IMR-90 (cell line): ENCODE results near the gene DNAH8. TPM values are rescaled to one million over a fixed set of nuclear protein-coding genes. Genes with fewer than 3 reads are reported as not detected.

Source experiments
- ATAC-seq: fragments of 200-7000 bp; cut with Tn5 transposase; 2 replicates; pipeline ENCODE4 v1.9.1; 2020; ENCODE audit warnings: low read depth, mild to moderate bottlenecking, moderate library complexity
- BruUV-seq: library from RNA; stranded (reverse); fragments of 400-500 nt; replicated peaks from 2 replicates; lab custom pipeline; 2021; lab: Mats Ljungman, UMichigan
- CTCF ChIA-PET: fragments of 300-600 bp; formaldehyde crosslinking; extraction: SDS; loops from one replicate; lab custom pipeline; 2021; ENCODE audit warnings: antibody characterized with exemption; lab: Yijun Ruan, JAX
- POLR2A ChIA-PET: fragments of 300-600 bp; sonication (Branson Sonifier 250); formaldehyde crosslinking; loops from one replicate; lab custom pipeline; 2022; ENCODE audit warnings: antibody characterized with exemption; ENCODE audit not compliant: unreplicated experiment; lab: Charles Lee
- DNase-seq: peaks from one replicate; pipeline ENCODE4 v3.0.0; 2013
- H2AFZ ChIP-seq: replicated peaks from 2 replicates; pipeline ENCODE3; 2013; ENCODE audit warnings: low read length, mild to moderate bottlenecking; ENCODE audit not compliant: poor library complexity
- H2AK5ac ChIP-seq: 2 replicates; pipeline ENCODE4 v1.6.1; 2013; ENCODE audit warnings: low read depth, low read length, inconsistent platforms
- H2AK9ac ChIP-seq: replicated peaks from 2 replicates; pipeline ENCODE3; 2013; ENCODE audit warnings: mild to moderate bottlenecking, low read depth, low read length, moderate library complexity; ENCODE audit not compliant: poor library complexity
- H2BK120ac ChIP-seq: 2 replicates; pipeline ENCODE4 v1.6.1; 2013; ENCODE audit warnings: low read depth, low read length, inconsistent platforms
- H2BK15ac ChIP-seq: 3 replicates; pipeline ENCODE4 v1.6.1; 2013; ENCODE audit warnings: low read depth, low read length, inconsistent platforms
- H2BK20ac ChIP-seq: 2 replicates; pipeline ENCODE4 v1.6.1; 2013; ENCODE audit warnings: low read depth, mild to moderate bottlenecking, inconsistent platforms, low read length, moderate library complexity
- H2BK5ac ChIP-seq: 2 replicates; pipeline ENCODE4 v1.6.1; 2013; ENCODE audit warnings: mild to moderate bottlenecking, low read depth, low read length, inconsistent platforms; ENCODE audit not compliant: poor library complexity, severe bottlenecking
- H3K14ac ChIP-seq: replicated peaks from 2 replicates; pipeline ENCODE4 v1.6.1; 2013; ENCODE audit warnings: low read depth, low read length, inconsistent platforms
- H3K18ac ChIP-seq: 2 replicates; pipeline ENCODE4 v1.6.1; 2013; ENCODE audit warnings: low read depth, low read length, control low read depth
- H3K23ac ChIP-seq: 2 replicates; pipeline ENCODE4 v1.6.1; 2013; ENCODE audit warnings: low read depth, low read length, inconsistent platforms
- H3K27ac ChIP-seq: 2 replicates; pipeline ENCODE4 v1.5.1; 2013; ENCODE audit warnings: mild to moderate bottlenecking, control low read depth, low read length; ENCODE audit not compliant: insufficient read depth
- H3K27me3 ChIP-seq: 2 replicates; pipeline ENCODE4 v1.6.1; 2013; ENCODE audit warnings: low read length; ENCODE audit not compliant: control insufficient read depth, insufficient read depth
- H3K36me3 ChIP-seq: 2 replicates; pipeline ENCODE4 v1.6.1; 2013; ENCODE audit warnings: low read length, mixed read lengths; ENCODE audit not compliant: control insufficient read depth, insufficient read depth
- H3K4ac ChIP-seq: 2 replicates; pipeline ENCODE4 v1.6.1; 2013; ENCODE audit warnings: low read depth, low read length, inconsistent platforms
- H3K4me1 ChIP-seq: 2 replicates; pipeline ENCODE4 v1.6.1; 2013; ENCODE audit warnings: low read length, mixed read lengths; ENCODE audit not compliant: control insufficient read depth, insufficient read depth
- H3K4me2 ChIP-seq: 2 replicates; pipeline ENCODE4 v1.6.1; 2013; ENCODE audit warnings: low read depth, mild to moderate bottlenecking, control low read depth, low read length, moderate library complexity
- H3K4me3 ChIP-seq: 2 replicates; pipeline ENCODE4 v1.5.1; 2013; ENCODE audit warnings: low read depth, mild to moderate bottlenecking, control low read depth, low read length, moderate library complexity; ENCODE audit not compliant: insufficient read depth
- H3K56ac ChIP-seq: 2 replicates; pipeline ENCODE4 v1.6.1; 2013; ENCODE audit warnings: low read length, inconsistent platforms; ENCODE audit not compliant: insufficient read depth; ENCODE audit errors: extremely low read depth
- H3K79me1 ChIP-seq, 2 experiments: 2 replicates each; pipeline ENCODE4 v1.6.1; 2013; ENCODE audit warnings: low read length in 2 of 2, inconsistent platforms in 1 of 2, low read depth in 1 of 2
- H3K9ac ChIP-seq: 2 replicates; pipeline ENCODE4 v1.6.1; 2013; ENCODE audit warnings: low read depth, low read length, control low read depth
- H3K9me1 ChIP-seq: 2 replicates; pipeline ENCODE4 v1.6.1; 2013; ENCODE audit warnings: low read length, inconsistent platforms; ENCODE audit not compliant: insufficient read depth
- H3K9me3 ChIP-seq: 2 replicates; pipeline ENCODE4 v1.6.1; 2013; ENCODE audit warnings: low read length; ENCODE audit not compliant: control insufficient read depth, insufficient read depth
- H4K20me1 ChIP-seq: 2 replicates; pipeline ENCODE4 v1.6.1; 2013; ENCODE audit warnings: low read length, inconsistent platforms; ENCODE audit not compliant: insufficient read depth
- H4K5ac ChIP-seq: 2 replicates; pipeline ENCODE4 v1.6.1; 2013; ENCODE audit warnings: mild to moderate bottlenecking, low read depth, low read length, control low read depth
- H4K8ac ChIP-seq, 2 experiments: 2 replicates each; pipeline ENCODE4 v1.6.1; 2013; ENCODE audit warnings: low read depth in 2 of 2, low read length in 2 of 2, control low read depth in 1 of 2, inconsistent platforms in 1 of 2
- H4K91ac ChIP-seq: 2 replicates; pipeline ENCODE4 v1.6.1; 2013; ENCODE audit warnings: low read depth, low read length, inconsistent platforms; ENCODE audit not compliant: insufficient read depth
- BHLHE40 ChIP-seq: fragments of 150-350 bp; IDR thresholded peaks from 2 replicates; pipeline ENCODE4 v1.6.1; 2016; ENCODE audit warnings: mild to moderate bottlenecking, low read depth, low read length
- CEBPB ChIP-seq: IDR thresholded peaks from 2 replicates; pipeline ENCODE4 v1.6.1; 2012; ENCODE audit warnings: low read depth, low read length, improper control_type of control experiment
- CHD1 ChIP-seq: IDR thresholded peaks from 2 replicates; pipeline ENCODE4 v1.6.1; 2012; ENCODE audit warnings: low read depth, low read length, improper control_type of control experiment
- FOS ChIP-seq: fragments of 150-350 bp; IDR thresholded peaks from 2 replicates; pipeline ENCODE4 v1.6.1; 2016; ENCODE audit warnings: low read depth, low read length
- MAFK ChIP-seq: IDR thresholded peaks from 2 replicates; pipeline ENCODE4 v1.6.1; 2012; ENCODE audit warnings: low read depth, low read length, improper control_type of control experiment
- MAZ ChIP-seq: IDR thresholded peaks from 2 replicates; pipeline ENCODE4 v1.6.1; 2012; ENCODE audit warnings: low read depth, mild to moderate bottlenecking, low read length, improper control_type of control experiment, moderate library complexity, borderline replicate concordance
- MXI1 ChIP-seq: IDR thresholded peaks from 2 replicates; pipeline ENCODE4 v1.6.1; 2012; ENCODE audit warnings: low read depth, mild to moderate bottlenecking, low read length, moderate library complexity, borderline replicate concordance
- NFE2L2 ChIP-seq: fragments of 150-350 bp; IDR thresholded peaks from 2 replicates; pipeline ENCODE4 v1.6.1; 2016; ENCODE audit warnings: low read depth, mild to moderate bottlenecking, low read length
- POLR2A ChIP-seq: IDR thresholded peaks from 2 replicates; pipeline ENCODE4 v1.6.1; 2012; ENCODE audit warnings: mild to moderate bottlenecking, low read depth, low read length
- RAD21 ChIP-seq: IDR thresholded peaks from 2 replicates; pipeline ENCODE4 v1.6.1; 2012; ENCODE audit warnings: low read length, improper control_type of control experiment
- RCOR1 ChIP-seq: IDR thresholded peaks from 2 replicates; pipeline ENCODE4 v1.6.1; 2012; ENCODE audit warnings: mild to moderate bottlenecking, low read length, improper control_type of control experiment; ENCODE audit not compliant: insufficient replicate concordance
- RFX5 ChIP-seq: IDR thresholded peaks from 2 replicates; pipeline ENCODE4 v1.8.0; 2012; ENCODE audit warnings: low read depth, mild to moderate bottlenecking, low read length, moderate library complexity
- SMC3 ChIP-seq: fragments of 150-350 bp; IDR thresholded peaks from 2 replicates; pipeline ENCODE4 v1.6.1; 2016; ENCODE audit warnings: low read depth, mild to moderate bottlenecking, antibody characterized with exemption, low read length, moderate library complexity
- WGBS, 2 experiments: methylation state at CpG; one replicate each; pipeline versions ENCODE4 v1.1.5 to v1.1.7; 2013; ENCODE audit warnings: missing lambda C conversion rate in 2 of 2; ENCODE audit not compliant: insufficient read length in 1 of 2; ENCODE audit errors: extremely low coverage in 2 of 2; 5-methylcytosine and 5-hydroxymethylcytosine counted together
- dilution Hi-C: fragments of 300-500 bp; cut with HindIII; formaldehyde crosslinking; loops from one replicate; pipeline ENCODE4 v1.14.3; 2018; ENCODE audit warnings: low sequenced_read_pairs; ENCODE audit not compliant: unreplicated experiment
- in situ Hi-C: fragments of 300-500 bp; cut with MboI; formaldehyde crosslinking; loops from 3 replicates; pipeline ENCODE4 v1.14.3; 2019; ENCODE audit warnings: low sequenced_read_pairs, inconsistent platforms, mixed read lengths
- intact Hi-C: fragments of 100-400 bp; cut with micrococcal nuclease; formaldehyde crosslinking; loops from 2 replicates; pipeline ENCODE4 v1.10.0; 2022
- polyA plus RNA-seq, 3 experiments: library from polyadenylated mRNA; depleted of rRNA; stranded (reverse); fragments of >200 nt; gene quantifications; 2 replicates each; pipeline ENCODE4 v1.2.3, GENCODE V29; 2012; ENCODE audit warnings: low replicate concordance in 1 of 3
- total RNA-seq: library from RNA; depleted of rRNA; stranded (reverse); fragments of >200 nt; gene quantifications from 2 replicates; pipeline ENCODE4 v1.2.3, GENCODE V29; 2012
- TF ChIP-seq, protein P1 (sequence below): fragments of 150-350 bp; IDR thresholded peaks from 2 replicates; pipeline ENCODE4 v1.6.1; 2016; ENCODE audit warnings: low read depth, mild to moderate bottlenecking, low read length, moderate library complexity, borderline replicate concordance
- TF ChIP-seq, protein P2 (sequence below): fragments of 150-350 bp; IDR thresholded peaks from 2 replicates; pipeline ENCODE4 v1.6.1; 2017; ENCODE audit warnings: mild to moderate bottlenecking, antibody characterized with exemption, low read length, low read depth
- TF ChIP-seq, protein P3 (sequence below): conservative IDR thresholded peaks from 2 replicates; pipeline ENCODE4 v1.5.1; 2012; ENCODE audit warnings: mild to moderate bottlenecking, low read depth, low read length, improper control_type of control experiment

The DNAH8 gene
- total and polyA plus RNA-seq, 2 of the 4 experiments (the other 2 are of a cell fraction), result not detected

DNA sequence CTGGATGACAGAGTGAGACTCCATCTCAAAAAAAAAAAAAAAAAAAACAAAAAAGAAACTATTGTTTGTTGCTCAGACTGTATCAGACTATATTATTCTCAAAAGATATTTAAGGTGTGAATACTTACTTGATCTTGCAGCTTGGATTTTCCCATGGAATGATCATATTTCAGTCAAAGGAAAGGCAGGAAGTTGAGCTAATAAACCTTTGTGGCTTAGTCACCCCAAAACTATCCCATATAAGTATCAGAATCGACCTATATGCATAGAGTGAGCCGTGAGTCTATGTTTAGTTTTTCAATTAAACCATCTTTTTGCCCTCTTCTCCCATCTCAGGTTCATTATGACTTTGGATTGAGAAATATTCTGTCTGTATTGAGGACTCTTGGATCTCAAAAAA is 152.6 kb downstream of the DNAH8 start:
- Histone ChIP-seq H3K9ac (no peak overlapping the region), H3K27ac (no peak overlapping the region), H3K27me3 (no peaks in the 10 kb centered on the region), H3K23ac (no peak overlapping the region), H2AK5ac (no peak overlapping the region), H3K56ac (no peak overlapping the region), H2BK20ac (no peak overlapping the region), H2AK9ac (no peak overlapping the region), H2BK5ac (no peak overlapping the region), H2AFZ (no peak overlapping the region), H3K18ac (no peak overlapping the region), H4K5ac (no peak overlapping the region), H4K8ac (no peak overlapping the region), H2BK15ac (no peak overlapping the region), H3K9me3 (no peaks in the 10 kb centered on the region), H3K4me1 (no peaks in the 10 kb centered on the region), H3K4ac (no peak overlapping the region), H2BK120ac (no peak overlapping the region), H4K91ac (no peak overlapping the region), H3K4me3 (no peak overlapping the region), H3K79me1 (no peaks in the 10 kb centered on the region), H3K14ac (no peak overlapping the region), H4K20me1 (no peaks in the 10 kb centered on the region), H3K9me1 (no peaks in the 10 kb centered on the region), H3K4me2 (no peak overlapping the region), H3K36me3 (no peaks in the 10 kb centered on the region)
- dilution Hi-C loops, result no loop called here
- intact Hi-C loops, result no loop called here
- in situ Hi-C loops, result no loop called here
- TF ChIP-seq MAZ, result no peak
- TF ChIP-seq FOS, result no peak
- TF ChIP-seq CEBPB, result no peak
- TF ChIP-seq RFX5, result no peak
- TF ChIP-seq SMC3, result no peak
- no peak for TF ChIP-seq MAFK
- TF ChIP-seq NFE2L2, result no peak
- no peak for TF ChIP-seq MXI1
- no peak for TF ChIP-seq RAD21
- TF ChIP-seq POLR2A, result no peak
- TF ChIP-seq, protein P1, sequence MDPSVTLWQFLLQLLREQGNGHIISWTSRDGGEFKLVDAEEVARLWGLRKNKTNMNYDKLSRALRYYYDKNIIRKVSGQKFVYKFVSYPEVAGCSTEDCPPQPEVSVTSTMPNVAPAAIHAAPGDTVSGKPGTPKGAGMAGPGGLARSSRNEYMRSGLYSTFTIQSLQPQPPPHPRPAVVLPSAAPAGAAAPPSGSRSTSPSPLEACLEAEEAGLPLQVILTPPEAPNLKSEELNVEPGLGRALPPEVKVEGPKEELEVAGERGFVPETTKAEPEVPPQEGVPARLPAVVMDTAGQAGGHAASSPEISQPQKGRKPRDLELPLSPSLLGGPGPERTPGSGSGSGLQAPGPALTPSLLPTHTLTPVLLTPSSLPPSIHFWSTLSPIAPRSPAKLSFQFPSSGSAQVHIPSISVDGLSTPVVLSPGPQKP, result no peak
- TF ChIP-seq, protein P2, sequence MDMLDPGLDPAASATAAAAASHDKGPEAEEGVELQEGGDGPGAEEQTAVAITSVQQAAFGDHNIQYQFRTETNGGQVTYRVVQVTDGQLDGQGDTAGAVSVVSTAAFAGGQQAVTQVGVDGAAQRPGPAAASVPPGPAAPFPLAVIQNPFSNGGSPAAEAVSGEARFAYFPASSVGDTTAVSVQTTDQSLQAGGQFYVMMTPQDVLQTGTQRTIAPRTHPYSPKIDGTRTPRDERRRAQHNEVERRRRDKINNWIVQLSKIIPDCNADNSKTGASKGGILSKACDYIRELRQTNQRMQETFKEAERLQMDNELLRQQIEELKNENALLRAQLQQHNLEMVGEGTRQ, result no peak
- TF ChIP-seq, protein P3, sequence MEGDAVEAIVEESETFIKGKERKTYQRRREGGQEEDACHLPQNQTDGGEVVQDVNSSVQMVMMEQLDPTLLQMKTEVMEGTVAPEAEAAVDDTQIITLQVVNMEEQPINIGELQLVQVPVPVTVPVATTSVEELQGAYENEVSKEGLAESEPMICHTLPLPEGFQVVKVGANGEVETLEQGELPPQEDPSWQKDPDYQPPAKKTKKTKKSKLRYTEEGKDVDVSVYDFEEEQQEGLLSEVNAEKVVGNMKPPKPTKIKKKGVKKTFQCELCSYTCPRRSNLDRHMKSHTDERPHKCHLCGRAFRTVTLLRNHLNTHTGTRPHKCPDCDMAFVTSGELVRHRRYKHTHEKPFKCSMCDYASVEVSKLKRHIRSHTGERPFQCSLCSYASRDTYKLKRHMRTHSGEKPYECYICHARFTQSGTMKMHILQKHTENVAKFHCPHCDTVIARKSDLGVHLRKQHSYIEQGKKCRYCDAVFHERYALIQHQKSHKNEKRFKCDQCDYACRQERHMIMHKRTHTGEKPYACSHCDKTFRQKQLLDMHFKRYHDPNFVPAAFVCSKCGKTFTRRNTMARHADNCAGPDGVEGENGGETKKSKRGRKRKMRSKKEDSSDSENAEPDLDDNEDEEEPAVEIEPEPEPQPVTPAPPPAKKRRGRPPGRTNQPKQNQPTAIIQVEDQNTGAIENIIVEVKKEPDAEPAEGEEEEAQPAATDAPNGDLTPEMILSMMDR, result no peak
- TF ChIP-seq RCOR1, result no peak
- TF ChIP-seq BHLHE40, result no peak
- TF ChIP-seq CHD1, result no peak
- no peak for ATAC-seq
- CTCF ChIA-PET, result no interaction called here
- WGBS, 2 experiments, result no CpG with 5 or more reads among the region's 2 CpGs
- no peak for DNase-seq
- BruUV-seq, result no TSS peak
- POLR2A ChIA-PET, result no interaction called here
